HEK293 (cell line): Measurements from ENCODE around the gene LIMA1.

Source experiments
- AEBP2 ChIP-seq: fragments of 450-650 bp; formaldehyde crosslinking; IDR thresholded peaks from 2 replicates; pipeline ENCODE4 v1.5.1; 2016; ENCODE audit warnings: missing biosample characterization, missing genetic modification characterization, borderline replicate concordance
- EGR2 ChIP-seq: fragments of 450-650 bp; formaldehyde crosslinking; IDR thresholded peaks from 2 replicates; pipeline ENCODE4 v1.5.1; 2016; ENCODE audit warnings: low read depth, missing biosample characterization, missing genetic modification characterization
- KLF8 ChIP-seq: fragments of 450-650 bp; formaldehyde crosslinking; IDR thresholded peaks from 2 replicates; pipeline ENCODE4 v1.5.1; 2016; ENCODE audit warnings: missing biosample characterization, missing genetic modification characterization
- MZF1 ChIP-seq: fragments of 450-650 bp; formaldehyde crosslinking; IDR thresholded peaks from 2 replicates; pipeline ENCODE4 v1.5.1; 2017; ENCODE audit warnings: missing biosample characterization, missing genetic modification characterization, borderline replicate concordance
- OVOL3 ChIP-seq: fragments of 450-650 bp; formaldehyde crosslinking; IDR thresholded peaks from 2 replicates; pipeline ENCODE4 v1.5.1; 2016; ENCODE audit warnings: missing biosample characterization, missing genetic modification characterization
- PBX3 ChIP-seq: sonication (generic); formaldehyde crosslinking; IDR thresholded peaks from 2 replicates; pipeline ENCODE4 v1.8.1; 2022; ENCODE audit warnings: mild to moderate bottlenecking, moderate library complexity, missing genetic modification reagents
- SCRT2 ChIP-seq: fragments of 450-650 bp; formaldehyde crosslinking; IDR thresholded peaks from 2 replicates; pipeline ENCODE4 v1.5.1; 2016; ENCODE audit warnings: missing biosample characterization, missing genetic modification characterization
- SP2 ChIP-seq: fragments of 450-650 bp; formaldehyde crosslinking; IDR thresholded peaks from 2 replicates; pipeline ENCODE4 v1.5.1; 2016; ENCODE audit warnings: missing biosample characterization, missing genetic modification characterization
- TCF7L2 ChIP-seq: IDR thresholded peaks from 2 replicates; pipeline ENCODE4 v1.6.1; 2011; ENCODE audit warnings: low read depth, mild to moderate bottlenecking, inconsistent platforms, low read length, moderate library complexity, borderline replicate concordance
- TRIM28 ChIP-seq: IDR thresholded peaks from 2 replicates; pipeline ENCODE4 v1.6.1; 2011; ENCODE audit warnings: low read length, control low read depth, borderline replicate concordance
- ZFHX2 ChIP-seq: fragments of 450-650 bp; formaldehyde crosslinking; conservative IDR thresholded peaks from 2 replicates; pipeline ENCODE4 v1.5.1; 2016; ENCODE audit warnings: missing biosample characterization, missing genetic modification characterization
- ZFP37 ChIP-seq: fragments of 450-650 bp; formaldehyde crosslinking; IDR thresholded peaks from 2 replicates; pipeline ENCODE4 v1.5.1; 2016; ENCODE audit warnings: missing biosample characterization, missing genetic modification characterization
- ZNF133 ChIP-seq: fragments of 450-650 bp; formaldehyde crosslinking; IDR thresholded peaks from 2 replicates; pipeline ENCODE4 v1.5.1; 2016; ENCODE audit warnings: missing biosample characterization, missing genetic modification characterization
- ZNF138 ChIP-seq: fragments of 450-650 bp; formaldehyde crosslinking; IDR thresholded peaks from 2 replicates; pipeline ENCODE4 v1.5.1; 2016; ENCODE audit warnings: missing biosample characterization, missing genetic modification characterization, borderline replicate concordance
- ZNF140 ChIP-seq: fragments of 450-650 bp; formaldehyde crosslinking; IDR thresholded peaks from 2 replicates; pipeline ENCODE4 v1.5.1; 2016; ENCODE audit warnings: missing biosample characterization, missing genetic modification characterization
- ZNF155 ChIP-seq: fragments of 450-650 bp; formaldehyde crosslinking; IDR thresholded peaks from 2 replicates; pipeline ENCODE4 v1.5.1; 2016; ENCODE audit warnings: missing biosample characterization, missing genetic modification characterization
- ZNF169 ChIP-seq: fragments of 450-650 bp; formaldehyde crosslinking; IDR thresholded peaks from 2 replicates; pipeline ENCODE4 v1.5.1; 2016; ENCODE audit warnings: missing biosample characterization, missing genetic modification characterization
- ZNF211 ChIP-seq: fragments of 450-650 bp; formaldehyde crosslinking; IDR thresholded peaks from 2 replicates; pipeline ENCODE4 v1.5.1; 2016; ENCODE audit warnings: low read depth, missing biosample characterization, missing genetic modification characterization
- ZNF221 ChIP-seq: fragments of 450-650 bp; formaldehyde crosslinking; IDR thresholded peaks from 2 replicates; pipeline ENCODE4 v1.5.1; 2017; ENCODE audit warnings: missing biosample characterization, missing genetic modification characterization, borderline replicate concordance
- ZNF362 ChIP-seq: fragments of 450-650 bp; formaldehyde crosslinking; IDR thresholded peaks from 2 replicates; pipeline ENCODE4 v1.5.1; 2016; ENCODE audit warnings: missing biosample characterization, missing genetic modification characterization
- ZNF391 ChIP-seq: fragments of 450-650 bp; formaldehyde crosslinking; IDR thresholded peaks from 2 replicates; pipeline ENCODE4 v1.5.1; 2016; ENCODE audit warnings: low read depth, missing biosample characterization, missing genetic modification characterization, borderline replicate concordance
- ZNF404 ChIP-seq: fragments of 450-650 bp; formaldehyde crosslinking; IDR thresholded peaks from 2 replicates; pipeline ENCODE4 v1.5.1; 2017; ENCODE audit warnings: missing biosample characterization, missing genetic modification characterization
- ZNF639 ChIP-seq: fragments of 450-650 bp; formaldehyde crosslinking; IDR thresholded peaks from 2 replicates; pipeline ENCODE4 v1.5.1; 2016; ENCODE audit warnings: missing biosample characterization, missing genetic modification characterization
- ZNF645 ChIP-seq: fragments of 450-650 bp; formaldehyde crosslinking; IDR thresholded peaks from 2 replicates; pipeline ENCODE4; 2016; ENCODE audit warnings: missing biosample characterization, missing genetic modification characterization
- ZNF701 ChIP-seq: fragments of 450-650 bp; formaldehyde crosslinking; IDR thresholded peaks from 2 replicates; pipeline ENCODE4 v1.5.1; 2016; ENCODE audit warnings: missing biosample characterization, missing genetic modification characterization
- ZNF707 ChIP-seq: fragments of 450-650 bp; formaldehyde crosslinking; IDR thresholded peaks from 2 replicates; pipeline ENCODE4 v1.5.1; 2016; ENCODE audit warnings: missing biosample characterization, missing genetic modification characterization
- TF ChIP-seq, protein P1 (sequence below): fragments of 450-650 bp; formaldehyde crosslinking; IDR thresholded peaks from 2 replicates; pipeline ENCODE4 v1.5.1; 2016; ENCODE audit warnings: missing biosample characterization, missing genetic modification characterization
- TF ChIP-seq, protein P2 (sequence below): fragments of 450-650 bp; formaldehyde crosslinking; IDR thresholded peaks from 2 replicates; pipeline ENCODE4 v1.5.0; 2017; ENCODE audit warnings: missing biosample characterization, missing genetic modification characterization, borderline replicate concordance

LIMA1 gene

GRCh38 chr12:50246873-50247612 lies 36.3 kb downstream of the LIMA1 start (continued):
- no peak for TF ChIP-seq ZNF133 (tag by site-specific recombination)
- peak; percentile 80 for TF ChIP-seq EGR2 (tag by site-specific recombination)
- TF ChIP-seq TCF7L2, result no peak
- peak; percentile 24; the same call in 1 of the 2 replicates for TF ChIP-seq SCRT2
- TF ChIP-seq, protein P1, sequence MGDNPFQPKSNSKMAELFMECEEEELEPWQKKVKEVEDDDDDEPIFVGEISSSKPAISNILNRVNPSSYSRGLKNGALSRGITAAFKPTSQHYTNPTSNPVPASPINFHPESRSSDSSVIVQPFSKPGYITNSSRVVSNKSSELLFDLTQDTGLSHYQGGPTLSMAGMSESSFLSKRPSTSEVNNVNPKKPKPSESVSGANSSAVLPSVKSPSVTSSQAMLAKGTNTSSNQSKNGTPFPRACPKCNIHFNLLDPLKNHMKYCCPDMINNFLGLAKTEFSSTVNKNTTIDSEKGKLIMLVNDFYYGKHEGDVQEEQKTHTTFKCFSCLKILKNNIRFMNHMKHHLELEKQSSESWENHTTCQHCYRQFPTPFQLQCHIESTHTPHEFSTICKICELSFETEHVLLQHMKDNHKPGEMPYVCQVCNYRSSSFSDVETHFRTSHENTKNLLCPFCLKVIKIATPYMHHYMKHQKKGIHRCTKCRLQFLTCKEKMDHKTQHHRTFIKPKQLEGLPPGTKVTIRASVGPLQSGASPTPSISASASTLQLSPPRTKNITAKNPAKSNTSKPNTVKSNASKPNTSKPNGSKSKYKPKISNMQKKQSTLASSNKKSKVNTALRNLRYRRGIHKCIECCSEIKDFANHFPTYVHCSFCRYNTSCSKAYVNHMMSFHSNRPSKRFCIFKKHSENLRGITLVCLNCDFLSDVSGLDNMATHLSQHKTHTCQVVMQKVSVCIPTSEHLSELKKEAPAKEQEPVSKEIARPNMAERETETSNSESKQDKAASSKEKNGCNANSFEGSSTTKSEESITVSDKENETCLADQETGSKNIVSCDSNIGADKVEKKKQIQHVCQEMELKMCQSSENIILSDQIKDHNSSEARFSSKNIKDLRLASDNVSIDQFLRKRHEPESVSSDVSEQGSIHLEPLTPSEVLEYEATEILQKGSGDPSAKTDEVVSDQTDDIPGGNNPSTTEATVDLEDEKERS (tag by site-specific recombination), result no peak
- TF ChIP-seq ZFHX2, result peak; percentile 81
- TF ChIP-seq ZNF221 (tag by site-specific recombination), result no peak
- TF ChIP-seq ZNF707 (tag by site-specific recombination), result no peak
- no peak for TF ChIP-seq TRIM28
- TF ChIP-seq OVOL3 (tag by site-specific recombination), result no peak
- peak; percentile 61; the same call in 1 of the 2 replicates for TF ChIP-seq ZNF391
- TF ChIP-seq ZNF362 (tag by site-specific recombination), result peak; percentile 99
- no peak for TF ChIP-seq ZNF701 (tag by site-specific recombination)
- no peak for TF ChIP-seq ZNF155 (tag by site-specific recombination)
- TF ChIP-seq ZNF169 (tag by site-specific recombination), result no peak
- TF ChIP-seq ZFP37 (tag by site-specific recombination), result 0 out of 2 replicates have a peak, but pooled peaks have one; percentile 42
- no peak for TF ChIP-seq ZNF140 (tag by site-specific recombination)
- TF ChIP-seq SP2 (tag by site-specific recombination), result peak; percentile 59
- peak; percentile 94 for TF ChIP-seq ZNF639
- no peak for TF ChIP-seq PBX3 (CRISPR knock-in tag)
- no peak for TF ChIP-seq ZNF645 (tag by site-specific recombination)
- TF ChIP-seq ZNF138 (tag by site-specific recombination), result no peak
- TF ChIP-seq, protein P2, sequence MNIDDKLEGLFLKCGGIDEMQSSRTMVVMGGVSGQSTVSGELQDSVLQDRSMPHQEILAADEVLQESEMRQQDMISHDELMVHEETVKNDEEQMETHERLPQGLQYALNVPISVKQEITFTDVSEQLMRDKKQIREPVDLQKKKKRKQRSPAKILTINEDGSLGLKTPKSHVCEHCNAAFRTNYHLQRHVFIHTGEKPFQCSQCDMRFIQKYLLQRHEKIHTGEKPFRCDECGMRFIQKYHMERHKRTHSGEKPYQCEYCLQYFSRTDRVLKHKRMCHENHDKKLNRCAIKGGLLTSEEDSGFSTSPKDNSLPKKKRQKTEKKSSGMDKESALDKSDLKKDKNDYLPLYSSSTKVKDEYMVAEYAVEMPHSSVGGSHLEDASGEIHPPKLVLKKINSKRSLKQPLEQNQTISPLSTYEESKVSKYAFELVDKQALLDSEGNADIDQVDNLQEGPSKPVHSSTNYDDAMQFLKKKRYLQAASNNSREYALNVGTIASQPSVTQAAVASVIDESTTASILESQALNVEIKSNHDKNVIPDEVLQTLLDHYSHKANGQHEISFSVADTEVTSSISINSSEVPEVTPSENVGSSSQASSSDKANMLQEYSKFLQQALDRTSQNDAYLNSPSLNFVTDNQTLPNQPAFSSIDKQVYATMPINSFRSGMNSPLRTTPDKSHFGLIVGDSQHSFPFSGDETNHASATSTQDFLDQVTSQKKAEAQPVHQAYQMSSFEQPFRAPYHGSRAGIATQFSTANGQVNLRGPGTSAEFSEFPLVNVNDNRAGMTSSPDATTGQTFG (tag by site-specific recombination), result no peak
- no peak for TF ChIP-seq ZNF404 (tag by site-specific recombination)
- TF ChIP-seq MZF1 (tag by site-specific recombination), result peak; percentile 98
- no peak for TF ChIP-seq AEBP2 (tag by site-specific recombination)
- TF ChIP-seq KLF8 (tag by site-specific recombination), result peak; percentile 86
- no peak for TF ChIP-seq ZNF211
